GM19463 (cell line): ENCODE results near the gene HLA-DPA1.

Experiments
- ATAC-seq: cut with Tn5 transposase; IDR thresholded peaks from one replicate; pipeline ENCODE4 v1.9.1; 2021; ENCODE audit warnings: mild to moderate bottlenecking, moderate library complexity; ENCODE audit not compliant: unreplicated experiment

The HLA-DPA1 gene

DNA sequence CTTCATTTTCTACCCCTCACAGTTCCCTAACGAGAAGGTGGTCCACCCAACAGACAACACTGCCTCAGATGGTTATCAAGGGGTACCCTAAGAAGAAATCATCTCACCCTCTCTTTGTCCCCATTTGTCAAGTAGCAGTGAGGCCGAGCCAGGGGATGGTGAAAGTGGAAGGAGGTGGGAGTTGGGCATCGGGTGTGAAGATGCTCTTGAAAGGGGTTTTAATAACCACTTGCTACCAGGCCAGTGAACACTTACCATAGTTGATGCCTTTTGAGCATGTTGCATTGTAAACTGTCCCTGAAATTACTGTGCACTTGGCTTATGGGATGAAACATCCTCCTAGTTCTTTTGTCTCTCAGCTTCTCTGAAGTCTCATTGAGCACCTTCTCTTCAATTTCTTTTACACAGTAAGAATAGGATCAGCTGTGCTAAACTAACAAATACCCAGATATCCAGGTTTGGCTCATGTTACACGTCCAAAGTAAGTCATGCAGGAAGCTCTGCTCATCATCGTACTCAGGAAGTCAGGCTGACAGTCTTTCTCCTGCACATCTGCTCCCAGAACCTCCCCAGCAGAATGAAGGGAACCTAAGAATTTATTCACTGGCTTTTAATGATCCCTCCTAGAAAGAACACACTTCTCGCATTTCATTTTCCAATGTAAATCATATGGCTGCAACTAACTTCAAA lies 15.6 kb upstream of the HLA-DPA1 start:
- ATAC-seq: no peak

DNA sequence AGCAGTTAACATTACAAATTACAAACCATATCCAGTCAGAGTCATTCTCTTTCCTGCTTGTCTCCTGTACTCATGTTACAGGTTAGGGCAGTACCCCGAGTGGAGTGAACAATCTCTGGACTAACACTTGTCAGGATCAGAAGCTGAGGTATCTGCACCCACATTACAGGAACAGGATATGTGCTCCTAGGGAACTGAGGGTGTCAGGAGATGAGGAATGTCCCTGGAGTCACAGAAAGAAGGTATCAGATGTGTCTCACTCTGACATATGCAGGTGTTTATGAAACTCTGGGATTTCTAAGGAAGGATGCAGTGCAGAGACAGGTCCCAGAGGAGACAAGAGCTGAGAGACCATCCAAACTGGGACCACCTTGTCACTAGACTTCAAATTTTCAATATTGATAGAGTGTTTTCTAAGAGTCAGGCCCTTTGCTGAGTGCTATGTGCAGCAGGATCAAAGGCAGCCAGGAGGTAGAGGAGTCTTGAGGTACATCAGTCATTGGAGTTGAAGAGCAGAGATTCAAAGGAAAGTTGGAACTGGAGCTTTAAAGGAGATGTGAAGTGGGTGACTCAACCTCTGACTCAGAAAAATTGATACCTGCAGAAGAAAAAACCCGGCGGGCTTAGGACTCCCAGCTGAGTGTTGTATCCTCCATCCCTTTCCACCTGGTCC lies 14.9 kb upstream of the HLA-DPA1 start:
- no peak for ATAC-seq

DNA sequence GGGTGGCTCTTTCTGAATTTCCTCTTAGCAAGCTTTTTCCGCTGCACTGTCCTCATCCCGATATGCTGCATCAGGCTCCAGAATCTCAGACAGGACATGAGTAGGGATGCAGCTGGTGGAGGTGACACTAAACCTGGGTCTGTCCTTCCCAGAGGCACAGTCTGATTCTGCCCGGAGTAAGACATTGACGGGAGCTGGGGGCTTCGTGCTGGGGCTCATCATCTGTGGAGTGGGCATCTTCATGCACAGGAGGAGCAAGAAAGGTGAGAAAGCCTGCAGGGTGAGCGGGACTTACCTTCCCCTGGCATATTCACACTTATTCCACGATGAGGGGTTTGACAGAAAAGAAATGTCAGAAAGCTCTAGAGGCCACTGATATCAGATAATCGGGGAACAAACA lies 12.2 kb upstream of the HLA-DPA1 start:
- no peak for ATAC-seq

DNA sequence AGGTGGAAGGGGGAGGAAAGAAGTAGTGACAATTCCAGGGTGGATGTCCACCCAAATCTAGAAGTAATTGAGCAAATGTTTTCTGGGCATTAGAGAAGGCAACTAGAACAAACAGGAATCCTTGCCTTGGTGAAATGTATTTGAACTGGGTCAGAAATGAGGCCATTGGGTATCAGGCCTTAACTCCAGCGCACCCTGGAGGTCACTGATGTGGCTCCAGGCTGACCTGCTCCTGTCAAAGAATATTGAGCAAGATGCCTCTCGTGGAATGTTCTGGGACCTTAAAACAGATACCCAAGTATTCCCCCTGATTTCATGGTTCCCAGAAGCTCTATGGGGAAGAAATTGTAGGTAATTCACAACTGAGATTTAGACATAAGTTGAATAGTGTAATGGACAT lies 9.3 kb upstream of the HLA-DPA1 start:
- ATAC-seq: no peak

DNA sequence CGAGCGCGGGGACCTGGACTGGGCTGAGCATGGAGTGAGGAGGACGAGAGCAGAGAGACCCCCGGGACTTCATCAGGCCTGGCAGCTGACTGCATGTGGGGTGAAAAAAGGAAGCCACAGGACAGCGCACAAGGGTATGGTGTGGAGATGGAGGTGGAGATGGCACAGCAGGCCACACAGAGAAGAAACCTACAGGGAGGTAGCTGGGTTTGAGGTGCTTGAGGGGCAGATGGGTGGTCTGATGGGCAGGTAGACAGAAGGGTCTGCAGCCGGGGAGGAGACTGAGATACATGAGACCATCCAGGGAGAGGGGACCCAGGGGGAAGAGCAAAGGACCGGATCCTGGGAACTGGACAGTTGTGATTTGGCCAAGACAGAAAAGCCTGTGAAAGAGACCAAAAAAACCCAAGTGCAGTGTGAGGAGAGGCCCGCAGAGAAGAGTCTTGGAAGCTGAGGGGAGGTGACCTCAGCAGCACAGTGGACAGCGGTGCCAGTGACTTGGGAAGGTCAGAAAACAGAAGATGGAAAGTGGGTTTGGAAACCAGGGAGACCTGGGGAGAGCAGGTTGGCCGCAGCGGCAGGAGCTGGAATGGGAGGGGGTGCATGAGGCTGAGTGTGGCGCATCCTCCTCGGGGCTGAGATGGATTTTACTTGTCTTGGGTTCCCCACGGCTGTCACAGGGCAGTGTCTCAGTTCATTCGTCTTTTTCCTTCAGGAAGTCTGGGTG lies 7.8 kb upstream of the HLA-DPA1 start:
- no peak for ATAC-seq

DNA sequence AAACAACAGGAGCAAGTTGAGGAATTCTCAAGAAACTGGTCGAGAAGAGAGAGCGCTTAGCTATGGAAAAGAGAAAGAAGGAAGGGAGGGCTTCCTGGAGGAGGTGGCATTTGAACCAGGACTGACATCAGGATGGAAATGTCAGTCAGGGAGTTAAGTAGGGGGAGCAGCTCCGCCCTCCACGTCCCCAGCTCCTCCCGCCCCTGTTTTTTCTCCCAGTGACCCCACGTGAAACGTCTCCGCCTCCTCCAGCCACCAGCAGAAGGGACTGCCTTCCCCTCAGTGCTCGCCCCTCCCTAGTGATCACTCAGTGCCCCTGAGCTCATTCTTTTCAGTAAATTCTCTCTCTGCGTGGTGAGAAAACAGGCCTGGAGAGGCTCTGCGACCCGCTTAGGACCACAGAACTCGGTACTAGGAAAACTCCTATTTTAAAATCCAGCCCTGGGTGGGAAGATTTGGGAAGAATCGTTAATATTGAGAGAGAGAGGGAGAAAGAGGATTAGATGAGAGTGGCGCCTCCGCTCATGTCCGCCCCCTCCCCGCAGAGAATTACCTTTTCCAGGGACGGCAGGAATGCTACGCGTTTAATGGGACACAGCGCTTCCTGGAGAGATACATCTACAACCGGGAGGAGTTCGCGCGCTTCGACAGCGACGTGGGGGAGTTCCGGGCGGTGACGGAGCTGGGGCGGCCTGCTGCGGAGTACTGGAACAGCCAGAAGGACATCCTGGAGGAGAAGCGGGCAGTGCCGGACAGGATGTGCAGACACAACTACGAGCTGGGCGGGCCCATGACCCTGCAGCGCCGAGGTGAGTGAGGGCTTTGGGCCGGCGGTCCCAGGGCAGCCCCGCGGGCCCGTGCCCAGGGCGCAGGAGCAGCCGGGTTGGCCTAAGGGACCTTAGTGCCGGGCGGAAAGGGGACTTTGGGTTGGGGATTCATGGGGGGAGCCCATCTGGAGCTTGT lies 7.0 kb upstream of the HLA-DPA1 start:
- ATAC-seq: no peak

DNA sequence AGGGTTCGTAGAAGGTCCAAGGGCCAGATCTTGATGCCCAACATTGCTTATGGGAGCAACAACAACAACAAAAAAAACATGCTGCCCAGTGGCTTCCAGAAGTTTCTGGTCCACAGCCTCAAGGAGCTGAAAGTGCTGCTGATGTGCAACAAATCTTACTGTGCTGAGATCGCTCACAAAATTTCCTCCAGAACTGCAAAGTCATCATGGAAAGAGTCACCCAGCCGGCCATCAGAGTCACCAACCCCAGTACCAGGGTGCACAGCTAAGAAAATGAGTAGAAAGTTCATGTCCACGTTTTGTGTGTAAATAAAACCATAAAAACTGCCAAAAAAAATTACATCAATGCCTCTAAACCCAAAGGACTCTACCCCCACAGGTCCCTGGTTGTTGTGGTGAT lies 6.1 kb upstream of the HLA-DPA1 start:
- no peak for ATAC-seq

DNA sequence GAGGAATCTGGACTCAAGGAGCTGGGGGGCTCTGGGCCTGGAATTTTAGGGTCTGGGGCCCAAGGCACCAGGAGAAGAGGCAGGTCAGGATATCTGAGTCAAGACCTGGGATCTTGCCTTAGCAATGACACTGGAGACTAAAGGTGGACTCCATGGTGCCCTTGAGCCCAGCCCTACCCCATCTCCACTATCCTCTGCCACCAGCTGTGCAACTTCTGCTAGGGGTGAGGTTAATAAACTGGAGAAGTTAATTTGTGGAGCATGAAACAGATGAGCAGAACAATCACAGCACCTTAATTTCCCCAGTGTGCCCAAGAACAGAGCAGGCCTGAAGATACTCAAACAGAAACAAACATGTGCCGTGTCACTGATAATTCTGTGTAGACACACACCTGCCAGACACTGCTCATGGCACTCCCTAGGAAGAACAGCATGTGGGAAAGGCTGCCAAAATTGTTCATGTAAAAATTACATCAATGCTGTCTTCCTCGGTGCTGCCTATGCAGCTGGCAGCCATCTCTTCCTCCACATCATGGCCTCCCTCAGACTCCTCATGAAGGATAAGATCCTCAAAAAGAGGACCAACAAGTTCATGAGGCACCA lies 5.6 kb upstream of the HLA-DPA1 start:
- no peak for ATAC-seq

DNA sequence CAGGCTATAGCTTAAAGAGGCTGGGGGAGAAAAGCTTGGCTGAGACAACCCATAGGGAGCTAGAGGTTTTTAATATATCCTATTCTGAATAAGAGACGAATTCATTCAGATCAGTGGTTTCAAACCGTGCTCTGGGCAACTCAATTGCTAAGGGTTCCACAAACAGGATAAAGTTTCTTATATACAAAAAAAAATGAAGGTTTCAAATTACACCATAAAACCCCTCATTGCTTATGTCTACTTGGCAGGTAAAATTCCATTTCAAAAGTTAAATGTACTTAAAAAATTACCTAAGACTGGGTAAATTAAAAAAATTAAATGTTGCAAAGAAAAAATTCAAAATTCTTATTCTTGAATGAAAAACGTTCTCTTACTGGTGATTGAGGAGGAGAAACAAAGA lies 5.0 kb upstream of the HLA-DPA1 start:
- no peak for ATAC-seq

DNA sequence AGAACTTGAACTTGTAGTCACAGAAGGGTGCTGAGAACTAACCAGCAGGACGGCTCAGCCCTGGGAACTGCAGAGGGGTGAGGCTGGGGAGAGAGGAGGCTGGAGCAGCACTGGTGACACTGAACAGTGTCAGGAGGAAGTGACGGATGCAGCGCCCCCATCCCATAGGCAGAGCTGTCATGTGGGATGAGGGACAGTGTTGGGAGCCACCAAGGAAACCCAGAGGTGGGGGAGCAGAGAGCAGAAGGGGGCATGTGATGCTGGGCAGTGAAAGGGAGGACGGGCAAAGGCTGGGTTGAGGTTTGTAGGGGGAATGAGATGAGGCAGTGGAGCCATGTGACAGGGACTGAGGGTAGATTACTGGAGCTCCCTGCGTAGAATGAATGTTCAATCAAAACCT lies 4.5 kb upstream of the HLA-DPA1 start:
- no peak for ATAC-seq

DNA sequence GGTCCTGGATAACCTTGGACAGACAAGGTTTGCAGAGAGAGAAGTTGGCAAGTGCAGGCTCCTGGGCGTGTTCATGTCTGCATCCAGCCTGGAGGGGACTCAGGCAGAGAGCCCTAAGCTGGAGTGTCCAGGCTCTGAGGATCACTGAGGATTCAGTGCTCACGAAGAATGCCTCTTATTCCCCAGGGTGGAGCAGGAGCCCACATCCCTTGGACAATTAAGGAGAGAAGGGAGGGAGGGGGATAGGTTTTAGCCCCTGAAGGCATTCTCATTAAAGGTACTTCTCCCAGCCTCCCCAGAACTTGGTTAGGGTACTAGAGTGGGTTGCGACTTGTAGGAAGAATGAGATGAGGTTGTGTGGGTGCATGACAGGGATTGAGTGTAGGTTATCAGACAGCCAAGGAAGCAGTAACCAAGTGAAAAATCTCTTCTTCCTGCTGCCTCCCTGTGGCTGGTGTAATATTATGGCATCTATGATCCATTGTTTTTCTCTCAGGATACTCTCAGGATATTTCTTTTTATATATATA lies 3.0 kb upstream of the HLA-DPA1 start:
- no peak for ATAC-seq

DNA sequence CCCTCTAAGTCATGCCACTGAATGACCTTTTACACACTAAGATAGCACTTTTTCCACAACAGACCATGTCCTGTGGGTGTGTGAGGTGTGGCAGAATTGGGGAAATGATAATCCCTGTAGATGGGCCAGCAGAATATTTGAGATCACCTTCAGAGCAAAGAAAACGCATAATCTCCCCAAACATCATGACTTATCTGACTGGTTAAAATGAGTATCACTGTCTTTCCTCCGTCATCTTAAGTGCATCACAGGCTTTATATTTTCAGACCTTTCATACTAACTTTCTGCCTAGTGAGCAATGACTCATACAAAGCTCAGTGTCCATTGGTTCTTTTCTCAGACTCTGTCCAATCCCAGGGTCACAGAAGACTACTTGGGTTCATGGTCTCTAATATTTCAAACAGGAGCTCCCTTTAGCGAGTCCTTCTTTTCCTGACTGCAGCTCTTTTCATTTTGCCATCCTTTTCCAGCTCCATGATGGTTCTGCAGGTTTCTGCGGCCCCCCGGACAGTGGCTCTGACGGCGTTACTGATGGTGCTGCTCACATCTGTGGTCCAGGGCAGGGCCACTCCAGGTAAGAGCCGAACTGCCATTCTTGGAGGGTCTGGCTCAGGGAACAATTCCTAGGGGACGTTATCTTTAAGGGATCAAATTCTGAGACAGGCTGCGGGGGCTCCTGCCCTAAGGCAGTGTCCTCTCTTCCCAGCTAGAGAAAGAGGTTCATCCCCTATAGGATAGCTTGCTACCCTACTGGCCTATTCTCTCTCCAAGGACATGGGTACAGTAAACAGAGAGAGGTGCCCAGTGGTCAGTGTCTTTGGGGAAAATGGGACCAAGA lies 2.3 kb upstream of the HLA-DPA1 start, which contains the start of gene HLA-DPB1:
Gene HLA-DPB1, plus strand, starts transcription at position 423 of the 838 bp plus-strand sequence. Its CDS starts 52 bp downstream, at position 475.
- peak; percentile 64 for ATAC-seq

DNA sequence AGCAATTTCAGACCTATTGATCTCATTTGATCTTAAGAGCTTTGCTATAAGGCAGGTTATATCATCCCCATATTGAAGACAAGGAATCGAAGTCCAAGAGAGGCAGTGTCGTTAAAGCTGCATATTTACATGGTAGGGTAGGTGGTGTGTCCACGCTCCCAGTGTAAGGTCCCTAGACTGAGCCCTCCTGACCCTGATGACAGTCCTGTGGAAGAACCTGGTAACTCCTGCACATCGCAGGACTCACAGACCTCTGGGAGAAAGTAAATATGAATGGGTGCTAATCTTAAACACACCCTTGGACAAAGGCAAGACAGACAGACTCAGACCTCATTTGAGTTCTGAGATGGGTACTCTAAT lies 1.7 kb upstream of the HLA-DPA1 start:
- ATAC-seq: peak; percentile 20

DNA sequence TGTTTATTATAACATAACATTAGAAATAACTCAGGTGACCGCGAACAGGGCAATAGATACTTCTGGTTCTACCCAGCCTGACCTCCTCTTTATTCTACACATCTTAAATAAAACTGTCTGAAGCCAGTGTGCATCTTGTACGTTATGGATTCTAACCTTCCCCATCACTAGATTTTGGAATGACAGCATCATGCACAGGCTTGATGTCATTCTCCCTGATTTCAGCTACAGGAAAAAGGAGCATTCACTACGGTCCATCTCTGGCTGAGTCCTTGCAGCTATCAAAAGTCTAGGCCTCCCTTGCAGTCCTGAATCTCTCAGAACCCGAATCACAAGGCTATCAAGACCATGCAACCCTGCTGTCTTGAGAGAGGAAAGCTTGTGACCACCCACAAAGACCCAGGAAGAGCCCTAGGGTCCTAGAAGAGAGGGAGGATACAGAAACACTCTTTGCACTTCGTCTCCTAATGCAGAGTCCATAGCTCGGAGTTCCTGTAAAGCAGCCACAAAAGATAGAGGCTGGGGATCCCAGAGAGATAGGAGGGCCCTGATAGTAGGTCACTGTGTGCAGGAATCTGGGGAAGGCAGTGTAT lies 845 bp downstream of the HLA-DPA1 start:
- ATAC-seq: no peak

DNA sequence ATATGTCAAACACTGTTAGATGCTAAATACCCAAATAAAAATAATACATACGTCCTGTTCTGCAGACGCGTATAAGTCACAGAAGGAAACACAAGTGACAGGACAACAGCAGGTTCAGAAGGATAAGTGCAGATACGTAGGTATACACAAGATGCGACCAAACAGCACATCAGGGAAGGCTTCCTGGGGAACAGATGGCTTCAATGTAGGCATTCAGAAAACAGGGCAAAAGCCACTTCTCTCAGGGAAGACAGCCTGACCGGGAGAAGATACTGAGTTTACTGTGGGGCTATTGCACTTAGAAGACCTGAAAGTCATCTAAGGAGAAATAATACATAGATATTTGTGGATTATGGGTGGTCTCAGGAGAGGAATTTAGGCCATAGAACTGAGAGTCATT lies 1.9 kb downstream of the HLA-DPA1 start:
- ATAC-seq: no peak

DNA sequence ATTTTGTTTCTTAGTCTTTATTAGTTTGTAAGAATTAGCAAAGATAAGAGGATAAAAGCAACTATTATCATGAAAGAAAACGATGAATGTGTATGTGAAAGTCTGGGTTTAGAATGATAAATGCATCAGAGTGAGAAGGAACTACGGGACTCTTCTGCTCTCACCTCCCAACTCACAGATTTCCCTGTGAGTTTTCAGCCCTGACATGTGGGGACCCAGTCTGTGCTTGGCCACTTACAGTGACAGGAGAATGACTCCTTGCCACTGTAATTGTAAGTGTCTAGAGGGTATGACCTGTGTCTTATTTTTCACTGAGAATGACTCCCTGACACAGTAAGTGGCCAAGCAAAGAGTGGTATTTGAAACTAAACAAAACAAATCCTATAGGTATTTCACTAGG lies 2.5 kb downstream of the HLA-DPA1 start:
- ATAC-seq: no peak

DNA sequence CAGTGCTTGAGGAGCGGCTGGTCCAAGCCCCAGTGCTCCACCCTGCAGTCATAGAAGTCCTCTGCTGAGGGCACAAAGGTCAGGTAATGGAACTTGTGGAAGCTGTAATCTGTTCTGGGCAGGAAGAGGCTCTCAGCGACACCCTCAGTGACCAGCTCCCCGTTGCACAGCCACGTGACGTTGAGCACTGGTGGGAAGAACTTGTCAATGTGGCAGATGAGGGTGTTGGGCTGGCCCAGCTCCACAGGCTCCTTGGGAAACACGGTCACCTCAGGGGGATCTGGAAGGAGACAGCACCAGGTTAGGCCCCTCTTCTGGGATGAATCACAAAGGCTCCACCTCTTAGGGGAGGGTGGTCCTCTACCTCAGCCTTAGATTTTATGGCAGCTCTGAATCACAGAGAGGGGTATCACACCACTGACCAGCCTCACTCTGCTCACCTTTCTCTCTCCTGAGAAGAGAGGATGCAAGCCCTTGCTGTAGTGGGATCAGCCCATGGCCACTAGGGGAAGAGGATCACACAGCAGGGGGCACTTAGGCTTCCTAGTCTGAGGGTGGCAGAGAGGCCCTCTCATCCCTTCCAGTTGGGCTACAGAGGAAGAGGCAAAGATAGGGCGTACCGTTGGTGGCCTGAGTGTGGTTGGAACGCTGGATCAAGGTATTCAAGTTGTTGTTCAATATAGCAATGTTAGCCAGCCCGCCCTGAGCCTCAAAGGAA lies 4.3 kb downstream of the HLA-DPA1 start:
- ATAC-seq: no peak

DNA sequence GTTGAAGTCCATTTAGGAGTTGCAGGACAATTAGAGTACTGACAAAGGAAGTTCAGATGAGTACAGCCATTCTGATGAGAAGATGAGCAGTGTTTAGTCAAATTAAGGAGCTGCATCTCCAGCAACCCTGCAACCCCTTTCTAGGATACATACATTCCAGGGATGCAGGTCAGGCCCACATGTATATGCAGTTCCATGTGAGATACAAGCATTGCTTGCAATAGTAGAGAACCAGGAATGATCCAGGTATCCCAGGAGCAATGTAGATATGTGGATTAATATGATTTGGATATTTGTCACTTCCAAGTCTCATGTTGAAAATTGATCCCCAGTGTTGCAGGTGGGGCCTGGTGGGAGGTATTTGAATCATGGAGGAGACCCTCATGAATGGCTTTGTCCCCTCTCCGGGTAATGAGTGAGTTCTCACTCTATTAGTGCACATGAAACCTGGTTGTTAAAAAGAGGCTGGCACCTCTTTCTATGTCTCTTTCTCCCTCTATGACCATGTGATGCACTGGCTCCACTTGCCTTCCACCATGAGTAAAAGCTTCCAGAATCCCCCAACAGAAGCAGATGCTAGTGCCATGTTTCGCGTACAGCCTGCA lies 6.4 kb downstream of the HLA-DPA1 start:
- ATAC-seq: no peak
